Trophoblast cell (in vitro differentiated cells and primary cell): ENCODE results near the gene IGIP.

Source experiments
- DNase-seq, 2 donors: peaks; one replicate each; pipeline ENCODE4 v3.0.0-alpha.2; 2016
- H2AFZ ChIP-seq: 2 replicates; pipeline ENCODE4 v1.6.1; 2013; ENCODE audit warnings: low read length, moderate library complexity, mild to moderate bottlenecking; ENCODE audit not compliant: insufficient read depth, poor library complexity
- H2AK5ac ChIP-seq: 2 replicates; pipeline ENCODE4 v1.6.1; 2013; ENCODE audit warnings: mild to moderate bottlenecking, low read length
- H2BK120ac ChIP-seq: 2 replicates; pipeline ENCODE4 v1.6.1; 2013; ENCODE audit warnings: low read length, mild to moderate bottlenecking, moderate library complexity; ENCODE audit not compliant: insufficient read depth, poor library complexity
- H2BK12ac ChIP-seq: 2 replicates; pipeline ENCODE4 v1.6.1; 2013; ENCODE audit warnings: mild to moderate bottlenecking, low read length, moderate library complexity
- H2BK5ac ChIP-seq: 2 replicates; pipeline ENCODE4 v1.6.1; 2013; ENCODE audit warnings: low read length, low read depth, moderate library complexity, mild to moderate bottlenecking; ENCODE audit not compliant: poor library complexity
- H3K14ac ChIP-seq: 2 replicates; pipeline ENCODE4 v1.6.1; 2013; ENCODE audit warnings: mild to moderate bottlenecking, low read length
- H3K18ac ChIP-seq: 2 replicates; pipeline ENCODE4 v1.6.1; 2013; ENCODE audit warnings: mild to moderate bottlenecking, low read length
- H3K23ac ChIP-seq: 2 replicates; pipeline ENCODE4 v1.6.1; 2013; ENCODE audit warnings: low read length
- H3K27ac ChIP-seq: 2 replicates; pipeline ENCODE4 v1.5.1; 2013; ENCODE audit warnings: low read depth, mild to moderate bottlenecking, inconsistent platforms, low read length, moderate library complexity
- H3K27me3 ChIP-seq: 2 replicates; pipeline ENCODE4 v1.6.1; 2013; ENCODE audit warnings: inconsistent platforms, mild to moderate bottlenecking, low read length, moderate library complexity; ENCODE audit not compliant: insufficient read depth
- H3K36me3 ChIP-seq, 2 experiments: 1 replicate in 1 of 2; 2 replicates in 1 of 2; pipeline ENCODE4 v1.6.1; 2013; ENCODE audit warnings: low read length in 2 of 2, mild to moderate bottlenecking in 2 of 2, moderate library complexity in 1 of 2; ENCODE audit not compliant: insufficient read depth in 2 of 2, control insufficient read depth in 1 of 2
- H3K4ac ChIP-seq: 2 replicates; pipeline ENCODE4 v1.6.1; 2013; ENCODE audit warnings: low read depth, mild to moderate bottlenecking, low read length, moderate library complexity
- H3K4me1 ChIP-seq, 2 experiments: 1 replicate in 1 of 2; 2 replicates in 1 of 2; pipeline ENCODE4 v1.6.1; 2013; ENCODE audit warnings: low read length in 2 of 2, mild to moderate bottlenecking in 2 of 2, moderate library complexity in 1 of 2; ENCODE audit not compliant: insufficient read depth in 2 of 2, control insufficient read depth in 1 of 2
- H3K4me2 ChIP-seq: 2 replicates; pipeline ENCODE4 v1.6.1; 2013; ENCODE audit warnings: inconsistent platforms, mild to moderate bottlenecking, low read length, moderate library complexity
- H3K4me3 ChIP-seq: 2 replicates; pipeline ENCODE4 v1.5.1; 2013; ENCODE audit warnings: mild to moderate bottlenecking, low read depth, low read length, inconsistent platforms
- H3K79me1 ChIP-seq: one replicate; pipeline ENCODE4 v1.6.1; 2013; ENCODE audit warnings: low read length
- H3K79me2 ChIP-seq: 2 replicates; pipeline ENCODE4 v1.6.1; 2013; ENCODE audit warnings: low read length, mild to moderate bottlenecking; ENCODE audit not compliant: control insufficient read depth, insufficient read depth, poor library complexity
- H3K9ac ChIP-seq: 2 replicates; pipeline ENCODE4 v1.6.1; 2013; ENCODE audit warnings: mild to moderate bottlenecking, low read length
- H3K9me3 ChIP-seq: 2 replicates; pipeline ENCODE4 v1.6.1; 2013; ENCODE audit warnings: low read depth, mild to moderate bottlenecking, control low read depth, inconsistent platforms, low read length; ENCODE audit not compliant: insufficient read depth
- H4K12ac ChIP-seq: 2 replicates; pipeline ENCODE4 v1.6.1; 2013; ENCODE audit warnings: low read depth, mild to moderate bottlenecking, low read length, moderate library complexity
- H4K8ac ChIP-seq: 2 replicates; pipeline ENCODE4 v1.6.1; 2013; ENCODE audit warnings: low read depth, mild to moderate bottlenecking, low read length, moderate library complexity
- H4K91ac ChIP-seq: one replicate; pipeline ENCODE4 v1.6.1; 2013; ENCODE audit warnings: low read depth, mild to moderate bottlenecking, low read length, moderate library complexity
- WGBS: extraction: QIAGEN DNeasy Blood & Tissue Kit; methylation state at CpG from one replicate; pipeline ENCODE4 v1.1.7; 2013; ENCODE audit warnings: missing lambda C conversion rate; ENCODE audit not compliant: insufficient read length, insufficient coverage; ENCODE audit errors: extremely low coverage; 5-methylcytosine and 5-hydroxymethylcytosine counted together

IGIP gene

DNA sequence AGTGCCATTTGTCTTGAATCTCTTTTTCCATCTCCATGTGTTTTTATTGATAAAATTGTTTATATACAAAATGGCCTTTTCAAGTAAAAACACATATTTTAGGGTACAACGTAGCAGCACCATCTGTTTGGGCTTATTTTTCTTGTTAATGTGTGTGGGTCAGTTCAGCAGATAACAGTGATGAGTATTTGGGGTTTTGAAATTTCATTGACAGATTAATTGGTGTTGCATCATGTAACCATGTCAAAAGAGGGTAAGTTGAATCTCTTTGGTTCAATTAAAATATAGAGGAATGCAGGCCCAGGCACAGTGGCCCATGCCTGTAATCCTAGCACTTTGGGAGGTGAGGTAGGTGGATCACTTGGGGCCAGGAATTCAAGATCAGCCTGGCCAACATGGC, 31.9 kb upstream of the IGIP start:
- H3K4me2 ChIP-seq = no peak overlapping the region
- H2BK5ac ChIP-seq = no peak overlapping the region
- peaks cover 2% of the 10 kb centered on the region for H3K27me3 ChIP-seq
- H3K4ac ChIP-seq = no peak overlapping the region
- no peaks in the 10 kb centered on the region for H3K36me3 ChIP-seq
- no peak overlapping the region for H3K14ac ChIP-seq
- H3K9me3 ChIP-seq = no peaks in the 10 kb centered on the region
- no peak overlapping the region for H2BK120ac ChIP-seq
- no peaks in the 10 kb centered on the region for H3K79me1 ChIP-seq
- no peak overlapping the region for H3K18ac ChIP-seq
- H3K4me3 ChIP-seq = no peak overlapping the region
- H3K23ac ChIP-seq = no peak overlapping the region
- no peak overlapping the region for H4K12ac ChIP-seq
- H3K9ac ChIP-seq = no peak overlapping the region
- H2AK5ac ChIP-seq = no peak overlapping the region
- H4K8ac ChIP-seq = no peak overlapping the region
- H2BK12ac ChIP-seq = no peak overlapping the region
- DNase-seq = no peak
- no peak overlapping the region for H3K27ac ChIP-seq
- no peaks in the 10 kb centered on the region for H3K4me1 ChIP-seq
- WGBS = no CpG with 5 or more reads among the region's 1 CpG
- H2AFZ ChIP-seq = no peak overlapping the region
- no peaks in the 10 kb centered on the region for H3K79me2 ChIP-seq
- H4K91ac ChIP-seq = no peak overlapping the region

DNA sequence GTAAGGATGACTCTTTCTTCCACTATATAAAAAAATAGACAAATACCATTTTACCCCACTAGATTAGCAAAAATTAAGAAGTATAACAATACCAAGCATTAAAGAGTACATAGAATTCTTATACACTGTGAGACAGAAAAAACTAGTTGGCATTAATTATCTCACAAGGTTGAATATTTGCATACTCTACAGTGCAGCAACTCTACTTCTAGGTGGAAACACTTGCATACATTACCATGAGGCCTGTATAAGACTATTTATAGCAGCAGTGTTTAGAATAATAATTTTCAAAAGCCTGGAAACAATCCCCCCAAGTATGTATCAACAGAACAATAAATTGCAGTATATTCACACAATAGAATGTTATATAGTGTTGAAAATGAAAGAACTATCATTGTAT, 30.8 kb upstream of the IGIP start:
- Histone ChIP-seq H3K4me1 (no peaks in the 10 kb centered on the region), H3K79me2 (no peaks in the 10 kb centered on the region)
- DNase-seq = no peak

DNA sequence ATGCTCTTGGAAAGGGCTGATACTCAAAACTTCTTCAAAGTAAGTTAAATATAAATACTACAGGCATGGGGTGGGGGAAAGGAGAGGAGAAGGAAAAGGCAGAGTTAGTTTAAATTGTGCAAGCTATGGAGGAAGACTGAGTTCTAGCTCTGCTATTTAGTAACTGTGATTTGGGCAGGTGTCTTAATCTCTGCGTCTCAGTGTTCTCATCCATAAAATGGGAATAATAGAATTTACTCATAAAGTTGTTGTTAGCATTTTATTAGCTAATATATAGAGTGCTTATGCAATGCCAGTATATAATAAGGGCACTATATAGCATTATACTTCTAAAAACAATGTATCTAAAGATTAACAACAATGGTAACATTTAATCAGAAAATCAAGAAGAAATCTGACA, 24.6 kb upstream of the IGIP start:
- H3K9ac ChIP-seq = no peak overlapping the region
- H2BK12ac ChIP-seq = no peak overlapping the region
- H3K4me1 ChIP-seq = no peaks in the 10 kb centered on the region
- H3K36me3 ChIP-seq = no peaks in the 10 kb centered on the region
- H3K27ac ChIP-seq = no peak overlapping the region
- no peak overlapping the region for H2BK120ac ChIP-seq
- H4K8ac ChIP-seq = no peak overlapping the region
- H2AK5ac ChIP-seq = no peak overlapping the region
- H2AFZ ChIP-seq = no peak overlapping the region
- H3K14ac ChIP-seq = no peak overlapping the region
- H3K18ac ChIP-seq = no peak overlapping the region
- H2BK5ac ChIP-seq = no peak overlapping the region
- WGBS = no CpG with 5 or more reads among the region's 1 CpG
- H3K4me2 ChIP-seq = no peak overlapping the region
- no peaks in the 10 kb centered on the region for H3K79me1 ChIP-seq
- no peaks in the 10 kb centered on the region for H3K79me2 ChIP-seq
- no peak overlapping the region for H4K91ac ChIP-seq
- H4K12ac ChIP-seq = no peak overlapping the region
- H3K4me3 ChIP-seq = no peak overlapping the region
- no peak overlapping the region for H3K4ac ChIP-seq
- no peak overlapping the region for H3K23ac ChIP-seq
- H3K9me3 ChIP-seq = no peaks in the 10 kb centered on the region
- peaks cover 6% of the 10 kb centered on the region for H3K27me3 ChIP-seq
- DNase-seq = no peak

More for the DNA sequence above, 30.8 kb upstream of the IGIP start:
- Histone ChIP-seq H3K9ac (no peak overlapping the region), H3K4ac (no peak overlapping the region), H3K18ac (no peak overlapping the region), H3K79me1 (no peaks in the 10 kb centered on the region), H2AFZ (no peak overlapping the region), H3K23ac (no peak overlapping the region), H3K9me3 (no peaks in the 10 kb centered on the region), H4K8ac (no peak overlapping the region), H3K4me2 (no peak overlapping the region), H3K27ac (no peak overlapping the region), H2BK12ac (no peak overlapping the region), H3K4me3 (no peak overlapping the region), H2BK5ac (no peak overlapping the region), H3K14ac (no peak overlapping the region), H2AK5ac (no peak overlapping the region), H4K12ac (no peak overlapping the region), H4K91ac (no peak overlapping the region), H2BK120ac (no peak overlapping the region), H3K36me3 (no peaks in the 10 kb centered on the region), H3K27me3 (peaks cover 2% of the 10 kb centered on the region)

DNA sequence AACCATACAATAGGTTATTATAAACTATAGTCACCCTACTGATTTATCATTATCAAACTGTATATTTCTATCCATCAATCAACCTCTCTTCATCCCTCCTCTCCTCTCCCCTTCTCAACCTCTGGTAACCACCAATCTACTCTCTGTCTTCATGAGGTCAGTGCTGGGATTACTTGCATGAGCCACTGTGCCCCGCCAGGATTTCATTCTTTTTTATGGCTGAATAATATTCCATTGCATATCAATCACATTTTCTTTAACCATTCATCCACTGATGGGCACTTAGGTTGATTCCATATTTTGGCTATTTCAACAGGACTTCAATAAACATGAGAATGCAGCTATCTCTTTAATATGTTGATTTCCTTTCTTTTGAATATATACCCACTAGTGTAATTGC, 22.6 kb upstream of the IGIP start:
- WGBS = no CpG with 5 or more reads among the region's 1 CpG
- Histone ChIP-seq H4K12ac (no peak overlapping the region), H3K4ac (no peak overlapping the region), H3K9ac (no peak overlapping the region), H3K79me1 (peaks cover 7% of the 10 kb centered on the region), H2BK5ac (no peak overlapping the region), H3K36me3 (no peaks in the 10 kb centered on the region), H3K79me2 (peaks cover 6% of the 10 kb centered on the region), H3K9me3 (no peaks in the 10 kb centered on the region), H2BK12ac (no peak overlapping the region), H3K4me3 (no peak overlapping the region), H4K91ac (no peak overlapping the region), H3K27ac (no peak overlapping the region), H3K4me2 (no peak overlapping the region), H4K8ac (no peak overlapping the region), H3K4me1 (peaks cover 0 to 5% of the 10 kb centered on the region in 2 experiments), H3K18ac (no peak overlapping the region), H3K27me3 (peaks cover 6% of the 10 kb centered on the region), H2AK5ac (no peak overlapping the region), H3K14ac (no peak overlapping the region), H3K23ac (no peak overlapping the region), H2AFZ (no peak overlapping the region), H2BK120ac (no peak overlapping the region)
- no peak for DNase-seq
